Natural killer cell (primary cell): Measurements from ENCODE around the gene ADGRV1. TPM values are rescaled to one million over a fixed set of nuclear protein-coding genes. Genes with fewer than 3 reads are reported as not detected.

Experiments
- ATAC-seq, 3 donors: fragments of 150-1000 bp in 2 of 3; fragments of 200-7000 bp in 1 of 3; cut with Tn5 transposase; 1 replicate in 1 of 3; 2 replicates in 2 of 3; pipeline ENCODE4 v1.10.0; 2021; ENCODE audit warnings: mild to moderate bottlenecking in 2 of 3, moderate library complexity in 2 of 3
- DNase-seq, 2 donors: peaks; one replicate each; pipeline versions ENCODE4 v3.0.0 to v3.0.0-alpha.2; 2013 to 2021; ENCODE audit warnings: mixed read lengths in 1 of 2
- H3K27ac ChIP-seq: one replicate; pipeline ENCODE4 v1.5.1; 2013; ENCODE audit warnings: mild to moderate bottlenecking, low read length
- H3K27me3 ChIP-seq: one replicate; pipeline ENCODE4 v1.6.1; 2013; ENCODE audit warnings: low read length; ENCODE audit not compliant: control insufficient read depth, insufficient read depth
- H3K36me3 ChIP-seq: one replicate; pipeline ENCODE4 v1.6.1; 2013; ENCODE audit warnings: low read length; ENCODE audit not compliant: control insufficient read depth, insufficient read depth
- H3K4me1 ChIP-seq: one replicate; pipeline ENCODE4 v1.6.1; 2013; ENCODE audit warnings: low read length; ENCODE audit not compliant: control insufficient read depth, insufficient read depth
- H3K4me3 ChIP-seq: one replicate; pipeline ENCODE4 v1.5.1; 2013; ENCODE audit warnings: low read length
- H3K9me3 ChIP-seq: one replicate; pipeline ENCODE4 v1.6.1; 2013; ENCODE audit warnings: low read length; ENCODE audit not compliant: control insufficient read depth, insufficient read depth
- H3K27ac Mint-ChIP-seq, 2 donors: one replicate each; pipeline ENCODE4 v1.8.0; 2022; ENCODE audit warnings: mild to moderate bottlenecking in 2 of 2, mixed read lengths in 2 of 2, moderate library complexity in 1 of 2
- H3K27me3 Mint-ChIP-seq, 2 donors: one replicate each; pipeline ENCODE4 v1.8.0; 2022; ENCODE audit warnings: low read depth in 2 of 2, mixed read lengths in 2 of 2
- H3K36me3 Mint-ChIP-seq: one replicate; pipeline ENCODE4 v1.8.0; 2022; ENCODE audit warnings: mixed read lengths
- H3K4me1 Mint-ChIP-seq, 2 donors: one replicate each; pipeline ENCODE4 v1.8.0; 2022; ENCODE audit warnings: mixed read lengths in 2 of 2
- H3K4me3 Mint-ChIP-seq: one replicate; pipeline ENCODE4 v1.8.0; 2022; ENCODE audit warnings: mild to moderate bottlenecking, moderate library complexity, mixed read lengths
- H3K9me3 Mint-ChIP-seq, 2 donors: one replicate each; pipeline ENCODE4 v1.8.0; 2022; ENCODE audit warnings: mixed read lengths in 2 of 2
- WGBS: methylation state at CpG from one replicate; pipeline ENCODE4 v1.1.7; 2013; ENCODE audit warnings: missing lambda C conversion rate; ENCODE audit not compliant: insufficient coverage; 5-methylcytosine and 5-hydroxymethylcytosine counted together
- intact Hi-C: fragments of 100-400 bp; cut with micrococcal nuclease; formaldehyde crosslinking; loops from one replicate; pipeline ENCODE4 v1.14.2; 2022
- total RNA-seq, 4 donors: library from RNA; stranded (reverse); fragments of 120-200 nt in 1 of 4; gene quantifications; one replicate each; pipeline versions ENCODE4 v1.2.3 to v1.2.4, GENCODE V29; 2013 to 2022
- TF ChIP-seq, protein P1 (sequence below): fragments of 200-600 bp; IDR thresholded peaks from one replicate; pipeline ENCODE4 v1.8.0; 2022; ENCODE audit warnings: antibody characterized with exemption

ADGRV1 gene
- total RNA-seq, 3 donors from 2014 or later (not counting 1 experiment from before 2014, with no cell fraction given), result 0.50 to 0.71 TPM; not detected in 1

DNA sequence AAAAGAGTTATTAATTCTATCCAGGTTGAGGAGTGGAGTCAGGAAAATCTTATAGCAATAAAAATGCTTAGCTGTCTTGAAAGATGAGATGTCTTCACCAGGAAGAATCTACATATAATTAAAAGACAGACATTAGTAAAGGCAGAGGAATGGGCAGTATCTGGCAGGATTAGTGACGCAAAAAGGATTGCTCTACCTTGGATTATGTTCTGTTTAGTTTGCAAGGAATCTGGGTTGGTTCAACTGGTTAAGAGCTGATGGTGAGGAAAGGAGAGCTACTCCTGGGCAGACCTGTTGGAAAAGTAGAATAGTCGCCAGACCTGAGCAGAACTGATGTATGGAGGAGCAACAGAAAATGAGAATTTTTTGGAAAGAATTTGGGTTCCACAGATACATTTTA is 318.5 kb downstream of the ADGRV1 start:
- H3K9me3 Mint-ChIP-seq, result no peaks in the 10 kb centered on the region
- Histone ChIP-seq H3K27ac (no peak overlapping the region), H3K4me3 (no peak overlapping the region), H3K9me3 (no peaks in the 10 kb centered on the region), H3K36me3 (no peaks in the 10 kb centered on the region), H3K27me3 (peaks cover 5% of the 10 kb centered on the region), H3K4me1 (no peaks in the 10 kb centered on the region)
- no peaks in the 10 kb centered on the region for H3K36me3 Mint-ChIP-seq
- peaks cover 18 to 64% of the 10 kb centered on the region in 2 donors for H3K27me3 Mint-ChIP-seq
- H3K4me1 Mint-ChIP-seq, result no peaks in the 10 kb centered on the region
- no peak for DNase-seq
- intact Hi-C loops, result no loop called here
- no peak overlapping the region for H3K27ac Mint-ChIP-seq
- TF ChIP-seq, protein P1, sequence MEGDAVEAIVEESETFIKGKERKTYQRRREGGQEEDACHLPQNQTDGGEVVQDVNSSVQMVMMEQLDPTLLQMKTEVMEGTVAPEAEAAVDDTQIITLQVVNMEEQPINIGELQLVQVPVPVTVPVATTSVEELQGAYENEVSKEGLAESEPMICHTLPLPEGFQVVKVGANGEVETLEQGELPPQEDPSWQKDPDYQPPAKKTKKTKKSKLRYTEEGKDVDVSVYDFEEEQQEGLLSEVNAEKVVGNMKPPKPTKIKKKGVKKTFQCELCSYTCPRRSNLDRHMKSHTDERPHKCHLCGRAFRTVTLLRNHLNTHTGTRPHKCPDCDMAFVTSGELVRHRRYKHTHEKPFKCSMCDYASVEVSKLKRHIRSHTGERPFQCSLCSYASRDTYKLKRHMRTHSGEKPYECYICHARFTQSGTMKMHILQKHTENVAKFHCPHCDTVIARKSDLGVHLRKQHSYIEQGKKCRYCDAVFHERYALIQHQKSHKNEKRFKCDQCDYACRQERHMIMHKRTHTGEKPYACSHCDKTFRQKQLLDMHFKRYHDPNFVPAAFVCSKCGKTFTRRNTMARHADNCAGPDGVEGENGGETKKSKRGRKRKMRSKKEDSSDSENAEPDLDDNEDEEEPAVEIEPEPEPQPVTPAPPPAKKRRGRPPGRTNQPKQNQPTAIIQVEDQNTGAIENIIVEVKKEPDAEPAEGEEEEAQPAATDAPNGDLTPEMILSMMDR, result no peak
- ATAC-seq, result no peak
- 91% methylated on average over 2 of the region's 2 CpGs for WGBS
- H3K4me3 Mint-ChIP-seq, result no peak overlapping the region

DNA sequence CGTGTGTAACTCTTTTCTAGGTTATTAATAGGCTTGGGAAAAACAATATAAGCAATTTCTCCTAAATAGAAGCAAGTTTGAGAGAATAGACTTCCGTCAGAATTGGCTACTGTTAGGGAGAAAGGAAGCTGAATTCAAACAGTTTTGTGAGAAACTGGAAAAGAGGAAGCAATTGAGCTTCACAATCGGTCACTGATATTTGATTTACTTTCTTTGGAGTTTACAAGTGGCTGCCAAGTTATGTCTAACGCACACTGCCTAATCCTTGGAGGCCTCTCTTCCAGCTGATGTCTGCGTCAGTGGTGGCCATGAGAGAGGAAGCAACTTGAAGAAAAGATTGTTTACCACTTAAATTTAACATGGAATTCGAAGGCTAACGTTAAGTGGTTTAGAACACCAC is 319.5 kb downstream of the ADGRV1 start:
- no peaks in the 10 kb centered on the region for H3K4me1 Mint-ChIP-seq
- Histone ChIP-seq H3K27me3 (peaks cover 5% of the 10 kb centered on the region), H3K36me3 (no peaks in the 10 kb centered on the region), H3K27ac (no peak overlapping the region), H3K9me3 (no peaks in the 10 kb centered on the region), H3K4me1 (no peaks in the 10 kb centered on the region), H3K4me3 (no peak overlapping the region)
- TF ChIP-seq, protein P1, result no peak
- H3K27ac Mint-ChIP-seq, result no peak overlapping the region
- H3K4me3 Mint-ChIP-seq, result no peak overlapping the region
- no peaks in the 10 kb centered on the region for H3K9me3 Mint-ChIP-seq
- H3K36me3 Mint-ChIP-seq, result no peaks in the 10 kb centered on the region
- ATAC-seq (no peak), DNase-seq (no peak)
- WGBS, result 12% methylated on average over 6 of the region's 7 CpGs
- peaks cover 18 to 64% of the 10 kb centered on the region in 2 donors for H3K27me3 Mint-ChIP-seq
- intact Hi-C loops, result no loop called here

DNA sequence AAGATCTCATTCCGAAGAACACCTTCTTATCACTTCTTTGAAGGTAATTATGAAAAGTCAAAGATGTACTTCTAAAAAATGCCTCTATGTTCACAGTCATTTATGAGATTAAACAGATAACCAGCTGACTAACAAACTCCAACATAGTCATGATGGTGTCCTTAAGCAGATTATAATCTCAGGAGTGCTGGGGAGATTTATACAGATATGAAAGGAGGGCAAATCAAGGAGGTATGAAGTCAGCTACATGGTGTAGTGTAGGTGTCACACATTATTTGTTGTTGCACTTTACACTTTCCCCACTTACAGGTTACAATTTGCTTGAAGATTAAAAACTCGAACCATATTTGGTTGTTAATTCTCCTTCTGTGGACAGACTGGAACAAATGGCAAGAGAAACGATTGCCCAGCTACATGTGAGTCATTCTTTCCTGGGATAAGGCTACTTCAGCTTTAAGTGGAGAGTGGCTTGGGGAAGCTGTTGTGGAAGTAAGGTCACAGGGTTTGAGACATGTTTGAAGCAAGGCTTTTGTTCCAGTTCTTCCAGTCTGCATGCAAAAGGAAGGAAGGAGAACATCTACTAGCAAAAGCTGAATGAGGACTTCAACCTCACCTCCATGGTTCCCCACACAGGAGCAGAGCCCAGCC is 320.1 kb downstream of the ADGRV1 start:
- TF ChIP-seq, protein P1, result no peak
- Mint-ChIP-seq H3K4me3 (no peak overlapping the region), H3K9me3 (no peaks in the 10 kb centered on the region), H3K36me3 (no peaks in the 10 kb centered on the region), H3K4me1 (no peaks in the 10 kb centered on the region), H3K27me3 (peaks cover 18 to 66% of the 10 kb centered on the region in 2 donors), H3K27ac (no peak overlapping the region)
- Histone ChIP-seq H3K36me3 (no peaks in the 10 kb centered on the region), H3K27me3 (peaks cover 5% of the 10 kb centered on the region), H3K4me3 (no peak overlapping the region), H3K4me1 (no peaks in the 10 kb centered on the region), H3K27ac (no peak overlapping the region), H3K9me3 (no peaks in the 10 kb centered on the region)
- no peak for DNase-seq
- intact Hi-C loops, result no loop called here
- WGBS, result 66% methylated on average over 2 of the region's 3 CpGs
- ATAC-seq, result no peak

DNA sequence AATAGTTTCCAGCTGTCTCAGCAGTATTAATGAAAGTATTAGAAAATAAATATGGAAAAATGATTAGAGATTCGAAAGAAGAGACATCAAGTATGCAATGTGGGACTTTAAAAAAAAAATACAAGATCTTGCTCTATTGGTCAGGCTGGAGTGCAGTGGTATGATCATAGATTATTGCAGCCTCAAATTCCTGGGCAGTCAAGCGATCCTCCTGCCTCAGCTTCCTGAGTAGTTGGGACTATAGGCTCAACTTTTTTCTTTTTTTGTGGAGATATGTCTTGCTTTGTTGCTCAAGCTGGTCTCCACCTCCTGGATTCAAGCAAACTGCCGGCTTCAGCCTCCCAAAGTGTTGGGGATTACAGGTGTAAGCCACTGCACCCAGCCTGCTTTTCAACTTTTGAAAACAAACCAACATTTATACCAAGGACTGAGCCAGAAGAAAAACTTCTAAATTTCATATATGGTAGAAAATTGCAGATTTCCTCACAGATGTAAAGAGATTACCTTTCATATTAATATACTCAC is 323.1 kb downstream of the ADGRV1 start:
- TF ChIP-seq, protein P1, result no peak
- 87% methylated on average over 3 of the region's 3 CpGs for WGBS
- intact Hi-C loops, result no loop called here

More for the DNA sequence above, 323.1 kb downstream of the ADGRV1 start:
- no peaks in the 10 kb centered on the region for H3K4me1 ChIP-seq
- peaks cover 19 to 63% of the 10 kb centered on the region in 2 donors for H3K27me3 Mint-ChIP-seq
- no peaks in the 10 kb centered on the region for H3K4me1 Mint-ChIP-seq
- H3K27me3 ChIP-seq, result peaks cover 2% of the 10 kb centered on the region
- no peaks in the 10 kb centered on the region for H3K36me3 Mint-ChIP-seq
- no peak overlapping the region for H3K4me3 ChIP-seq
- H3K27ac Mint-ChIP-seq, result no peak overlapping the region
- no peak for ATAC-seq
- no peaks in the 10 kb centered on the region for H3K9me3 Mint-ChIP-seq
- H3K27ac ChIP-seq, result no peak overlapping the region
- no peaks in the 10 kb centered on the region for H3K36me3 ChIP-seq
- no peak for DNase-seq
- H3K4me3 Mint-ChIP-seq, result no peak overlapping the region
- H3K9me3 ChIP-seq, result no peaks in the 10 kb centered on the region
